HG02870 (cell line): ENCODE data around the gene IFNA6.
A peak's percentile ranks its signal among the peaks of the same experiment; 100 is the strongest.
"Not testable (repeated sequence)": the region's sequence is repeated elsewhere in the genome, so short reads cannot be mapped to it uniquely, and the experiment has no call there.

Experiments used
- ATAC-seq: cut with Tn5 transposase; IDR thresholded peaks from one replicate; pipeline ENCODE4 v1.9.1; 2021; ENCODE audit warnings: mild to moderate bottlenecking, moderate library complexity; ENCODE audit not compliant: unreplicated experiment

Gene IFNA6

DNA sequence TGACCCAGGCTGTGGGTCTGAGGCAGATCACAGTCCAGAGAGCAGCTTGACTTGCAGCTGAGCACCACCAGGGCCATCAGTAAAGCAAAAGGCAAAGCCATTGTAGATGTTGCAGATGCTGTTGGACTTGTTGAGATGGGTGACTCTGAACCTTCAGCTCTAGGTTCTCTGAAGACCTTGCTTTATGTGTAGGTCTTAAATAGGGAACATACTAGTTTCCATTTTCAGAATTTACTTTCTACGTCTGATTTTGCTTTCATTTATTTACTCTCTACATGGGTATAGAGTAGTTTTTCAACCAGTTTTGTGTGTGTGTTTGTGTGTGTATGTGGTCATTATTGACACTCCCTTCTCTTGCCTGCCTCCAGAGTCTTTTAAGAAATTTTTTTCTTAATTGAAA lies at the start of gene IFNA6:
Gene IFNA6 (minus strand): TSS at position 101 of the 400 bp plus-strand sequence. CDS start 0 bp downstream, at position 101.
- ATAC-seq, result no peak

DNA sequence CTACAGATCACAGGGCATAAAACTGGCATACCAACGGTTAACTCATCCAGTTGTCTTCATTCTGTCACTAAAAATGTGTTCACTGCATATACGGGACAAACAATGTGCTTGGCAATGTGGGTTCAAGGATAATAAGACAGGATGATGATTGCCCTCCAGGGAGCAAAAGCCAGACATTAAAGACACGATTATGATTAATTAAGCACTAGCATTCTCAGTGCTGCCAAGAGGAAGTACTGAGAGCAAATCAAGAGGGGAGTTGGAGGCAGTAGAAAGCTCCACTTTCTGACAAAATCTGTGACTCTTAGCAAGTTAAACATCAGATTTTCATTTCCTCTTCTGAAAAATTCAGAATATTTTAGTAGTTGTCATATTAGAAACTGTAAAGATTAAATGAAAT lies 49.3 kb upstream of the IFNA6 start:
- no peak for ATAC-seq

DNA sequence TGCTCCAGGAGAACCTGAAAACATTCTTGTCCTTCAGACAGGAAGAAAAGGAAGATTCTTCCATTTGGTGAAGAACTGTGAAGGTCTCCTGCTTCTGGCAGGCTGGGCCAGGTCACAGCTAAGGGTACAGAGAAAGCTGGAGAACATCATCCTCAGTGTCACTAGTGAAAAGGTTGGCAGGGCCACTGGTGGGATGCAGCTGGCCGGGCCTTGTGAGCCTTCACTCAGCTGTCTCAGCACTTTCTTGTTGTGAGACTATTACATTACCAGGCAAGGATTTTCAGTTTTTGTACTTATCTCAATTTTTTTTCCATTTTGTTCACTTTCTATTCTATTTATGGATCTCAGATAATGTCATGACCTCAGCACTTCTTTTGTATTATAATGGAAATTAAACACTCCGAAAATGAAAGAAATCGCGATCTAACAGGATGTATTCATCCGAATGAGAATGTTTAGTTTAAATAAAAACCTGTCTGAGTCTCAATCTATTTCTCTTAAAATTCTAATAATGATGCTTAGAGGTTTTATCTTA lies 48.3 kb upstream of the IFNA6 start:
- no peak for ATAC-seq

DNA sequence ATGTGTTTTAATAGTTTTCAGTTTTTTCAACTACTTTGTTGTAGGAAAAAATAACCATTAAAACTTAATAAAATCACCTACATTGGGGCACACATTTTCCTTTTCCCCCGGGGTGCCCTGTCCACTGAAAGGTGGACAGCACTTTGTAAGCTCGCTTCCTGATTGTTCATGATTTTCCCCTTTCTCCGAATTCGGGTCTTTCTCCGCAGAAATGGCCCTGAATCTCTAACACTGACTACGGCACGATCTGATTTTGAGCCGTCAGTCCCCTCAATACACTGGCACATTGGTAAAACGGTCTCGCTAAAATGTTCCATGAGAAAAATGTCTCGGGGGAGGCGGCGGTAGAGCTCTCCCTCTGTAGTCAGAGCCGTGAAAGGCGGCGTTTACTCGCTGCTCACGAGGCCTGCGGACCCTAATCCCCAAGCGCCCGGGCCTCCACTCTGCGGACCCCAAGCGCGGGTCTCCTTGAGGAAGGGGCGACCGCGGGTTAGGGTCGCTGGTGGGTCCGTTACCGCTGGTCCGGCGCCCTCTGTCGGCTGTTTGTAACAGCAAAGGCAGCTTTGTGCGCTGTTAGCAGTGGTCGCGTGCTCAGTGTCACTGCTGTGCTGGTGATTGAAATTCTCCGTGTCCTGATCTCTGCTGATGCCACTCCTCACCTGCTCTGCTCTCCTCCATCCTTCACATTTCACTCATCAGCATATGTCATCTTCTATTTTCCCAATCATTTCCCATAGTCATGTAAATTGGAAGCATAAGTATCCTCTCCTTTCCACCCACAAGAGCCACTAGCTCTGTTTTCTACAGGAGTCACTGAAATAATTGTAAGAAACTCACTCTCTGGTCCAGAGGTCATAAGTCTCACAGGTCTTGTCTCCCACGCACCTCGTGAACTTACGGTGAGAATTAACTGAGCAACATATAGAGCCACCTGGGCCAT lies 45.4 kb upstream of the IFNA6 start:
- ATAC-seq, result peak; percentile 75

DNA sequence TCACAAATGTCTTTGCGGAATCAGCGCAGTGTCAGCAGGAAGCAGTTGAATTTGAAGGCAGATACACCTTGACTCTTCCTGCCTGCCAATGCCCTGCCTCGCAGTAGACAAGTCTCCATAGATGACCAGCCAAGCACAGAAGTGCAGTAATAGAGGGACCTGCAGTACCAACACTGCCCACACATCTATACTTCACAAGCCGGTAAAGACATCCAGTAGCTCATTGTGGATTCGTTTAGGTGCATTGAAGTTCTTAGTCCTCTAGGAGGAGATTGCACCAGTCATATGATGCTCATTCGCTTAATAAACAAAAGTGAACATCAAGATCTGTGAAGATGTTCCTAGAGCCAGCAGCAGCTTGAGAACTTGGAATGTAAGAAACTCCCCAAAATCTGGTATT lies 41.6 kb upstream of the IFNA6 start:
- peak; percentile 79 for ATAC-seq

DNA sequence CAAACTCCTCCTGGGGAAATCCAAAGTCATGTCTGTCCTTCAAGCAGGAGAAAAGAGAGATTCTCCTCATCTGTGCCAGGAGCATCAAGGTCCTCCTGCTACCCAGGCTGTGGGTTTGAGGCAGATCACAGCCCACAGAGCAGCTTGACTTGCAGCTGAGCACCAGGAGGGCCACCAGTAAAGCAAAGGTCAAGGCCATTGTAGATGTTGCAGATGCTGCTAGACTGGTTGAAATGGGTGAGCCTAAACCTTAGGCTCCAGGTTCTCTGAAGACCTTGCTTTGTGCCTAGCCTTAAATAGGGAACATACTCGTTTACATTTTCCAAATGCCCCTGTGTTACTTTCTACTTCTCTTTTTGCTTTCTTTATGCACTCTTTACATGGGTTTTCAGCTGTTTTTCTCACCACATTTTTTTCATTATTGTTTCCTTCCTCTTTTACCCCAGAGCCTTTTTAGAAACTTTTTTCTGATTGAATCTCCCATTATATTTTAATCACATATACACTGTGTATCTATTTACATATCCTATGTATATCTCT lies 34.5 kb upstream of the IFNA6 start, which contains the start of gene IFNA2:
Gene IFNA2 (minus strand): TSS at position 268 of the 540 bp plus-strand sequence. CDS start 69 bp downstream, at position 199.
- ATAC-seq, result no peak

DNA sequence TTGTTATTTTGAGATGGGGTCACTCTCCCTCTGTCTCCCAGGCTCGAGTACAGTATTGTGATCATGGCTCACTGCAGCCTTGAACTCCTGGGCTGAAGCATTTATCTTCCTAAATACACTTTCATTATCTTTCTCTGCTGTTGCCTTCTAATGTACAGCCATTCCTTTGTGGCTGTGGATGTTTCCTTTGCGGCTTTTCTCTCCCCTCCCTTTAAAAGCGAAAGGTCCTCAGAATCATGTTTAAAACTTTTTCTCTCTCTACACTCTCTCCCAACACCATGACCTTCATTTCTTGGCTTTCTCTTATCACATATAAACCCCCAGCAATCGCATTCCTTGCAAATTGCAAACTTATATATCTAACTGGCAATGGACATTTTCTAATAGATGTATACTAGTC lies 32.9 kb upstream of the IFNA6 start:
- ATAC-seq, result no peak

DNA sequence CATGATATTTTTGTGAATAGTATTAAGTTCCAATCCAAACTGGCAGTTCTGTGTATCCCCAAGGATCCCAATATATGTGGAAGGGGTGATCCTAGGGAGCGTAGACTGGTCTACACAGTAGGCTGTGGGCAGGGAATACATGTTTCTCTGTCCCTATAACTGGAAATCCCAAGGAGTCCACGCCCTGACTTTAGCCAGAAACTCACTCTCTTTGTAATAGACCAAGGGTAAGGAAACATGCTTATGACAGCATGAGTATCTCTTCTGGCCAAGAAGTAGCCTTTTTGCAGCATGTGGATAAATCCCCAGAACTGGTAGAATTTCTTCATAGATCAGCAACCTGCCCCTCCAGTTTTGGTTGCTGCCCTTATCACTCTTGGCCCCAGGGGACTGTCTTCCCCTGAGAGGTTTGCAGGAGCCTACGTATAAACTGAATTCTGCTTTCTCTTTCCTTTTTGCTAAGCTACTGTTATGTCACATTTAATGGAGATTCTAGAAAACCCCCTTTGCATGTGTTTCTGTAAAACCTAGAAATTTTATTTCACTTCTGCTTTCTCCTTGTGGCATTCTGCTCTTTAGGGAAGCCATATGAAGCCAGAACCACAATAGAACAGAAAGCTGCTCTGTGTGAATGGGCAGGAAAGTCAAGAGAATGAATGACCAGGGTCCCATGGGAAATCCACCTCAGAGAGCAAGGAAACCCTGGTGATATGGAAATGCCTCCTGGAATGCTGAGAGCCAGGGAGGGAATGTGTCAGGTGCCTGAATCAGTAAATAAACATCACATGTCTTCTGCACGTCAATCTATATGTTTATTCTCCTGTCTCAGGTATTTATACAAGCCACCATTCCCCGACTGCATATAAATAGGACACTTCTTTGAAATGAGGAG lies 31.0 kb upstream of the IFNA6 start:
- ATAC-seq, result peak; percentile 99

DNA sequence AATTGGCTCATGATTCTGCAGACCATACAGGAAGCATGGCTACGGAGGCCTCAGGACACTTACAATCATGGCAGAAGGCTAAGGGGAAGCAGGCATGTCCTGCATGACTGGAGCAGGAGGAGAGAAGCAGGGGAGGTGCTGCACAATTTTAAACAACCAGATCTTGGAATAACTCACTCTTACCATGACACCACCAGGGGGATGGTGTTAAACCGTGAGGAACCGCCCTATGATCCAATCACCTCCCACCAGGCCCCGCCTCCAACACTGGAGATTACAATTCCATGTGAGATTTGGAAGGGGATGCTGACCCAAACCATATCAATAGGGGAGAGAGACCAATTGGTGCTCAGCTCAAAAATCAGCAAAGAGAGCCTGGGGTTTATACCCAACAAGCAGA lies 20.8 kb upstream of the IFNA6 start:
- ATAC-seq, result not testable (repeated sequence)

DNA sequence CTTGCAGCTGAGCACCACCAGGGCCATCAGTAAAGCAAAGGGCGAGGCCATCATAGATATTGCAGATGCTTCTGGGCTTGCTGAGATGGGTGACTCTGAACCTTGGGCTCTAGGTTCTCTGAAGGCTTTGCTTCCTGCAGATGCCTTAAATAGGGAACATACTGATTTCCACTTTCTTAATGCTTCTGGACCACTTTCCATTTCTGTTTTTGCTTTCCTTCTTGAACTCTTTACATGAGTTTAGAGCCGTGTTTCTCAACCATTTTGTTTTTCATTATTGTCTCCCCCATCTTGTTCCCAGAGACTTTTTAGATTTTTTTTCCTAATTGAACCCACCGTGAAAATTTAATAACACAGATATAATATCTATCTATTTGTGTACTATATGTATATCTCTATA lies 17.3 kb upstream of the IFNA6 start, which contains the start of gene IFNA13:
Gene IFNA13 (minus strand): TSS at position 101 of the 400 bp plus-strand sequence. CDS start 47 bp downstream, at position 54.
- ATAC-seq, result no peak

DNA sequence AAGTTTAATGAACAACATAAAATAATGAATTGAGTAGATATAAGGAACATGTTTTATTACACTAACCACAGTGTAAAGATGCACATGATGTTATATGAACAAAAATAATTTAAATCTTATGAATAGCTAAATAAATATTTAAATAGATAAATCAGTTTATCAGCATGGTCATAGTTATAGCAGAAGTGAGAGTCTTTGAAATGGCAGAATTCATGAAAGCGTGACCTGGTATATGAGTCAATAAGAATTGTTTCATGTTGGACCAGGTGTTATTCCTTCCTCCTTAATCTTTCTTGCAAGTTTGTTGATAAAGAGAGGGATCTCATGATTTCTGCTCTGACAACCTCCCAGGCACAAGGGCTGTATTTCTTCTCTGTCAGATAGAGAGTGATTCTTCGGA lies 16.5 kb upstream of the IFNA6 start:
- ATAC-seq, result peak; percentile 97

DNA sequence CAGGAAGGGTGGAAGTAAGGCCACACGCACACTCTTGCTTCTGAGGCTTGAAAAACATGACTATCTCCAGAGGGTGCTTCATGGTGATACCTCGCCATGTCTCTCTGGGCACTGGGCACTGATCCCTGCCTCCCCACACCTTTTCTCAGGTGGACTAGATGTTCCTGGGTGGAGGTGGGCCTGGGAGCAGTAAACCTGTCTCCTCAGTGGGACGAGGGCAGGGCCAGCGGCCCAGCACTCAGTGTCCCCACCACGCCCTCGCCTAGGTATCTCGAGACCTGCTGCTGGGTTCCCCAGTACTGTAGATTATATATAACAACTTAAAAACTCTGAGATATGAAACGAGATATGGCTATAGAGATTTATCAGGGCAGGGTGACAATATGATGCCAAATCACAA lies 11.6 kb upstream of the IFNA6 start:
- ATAC-seq, result no peak

DNA sequence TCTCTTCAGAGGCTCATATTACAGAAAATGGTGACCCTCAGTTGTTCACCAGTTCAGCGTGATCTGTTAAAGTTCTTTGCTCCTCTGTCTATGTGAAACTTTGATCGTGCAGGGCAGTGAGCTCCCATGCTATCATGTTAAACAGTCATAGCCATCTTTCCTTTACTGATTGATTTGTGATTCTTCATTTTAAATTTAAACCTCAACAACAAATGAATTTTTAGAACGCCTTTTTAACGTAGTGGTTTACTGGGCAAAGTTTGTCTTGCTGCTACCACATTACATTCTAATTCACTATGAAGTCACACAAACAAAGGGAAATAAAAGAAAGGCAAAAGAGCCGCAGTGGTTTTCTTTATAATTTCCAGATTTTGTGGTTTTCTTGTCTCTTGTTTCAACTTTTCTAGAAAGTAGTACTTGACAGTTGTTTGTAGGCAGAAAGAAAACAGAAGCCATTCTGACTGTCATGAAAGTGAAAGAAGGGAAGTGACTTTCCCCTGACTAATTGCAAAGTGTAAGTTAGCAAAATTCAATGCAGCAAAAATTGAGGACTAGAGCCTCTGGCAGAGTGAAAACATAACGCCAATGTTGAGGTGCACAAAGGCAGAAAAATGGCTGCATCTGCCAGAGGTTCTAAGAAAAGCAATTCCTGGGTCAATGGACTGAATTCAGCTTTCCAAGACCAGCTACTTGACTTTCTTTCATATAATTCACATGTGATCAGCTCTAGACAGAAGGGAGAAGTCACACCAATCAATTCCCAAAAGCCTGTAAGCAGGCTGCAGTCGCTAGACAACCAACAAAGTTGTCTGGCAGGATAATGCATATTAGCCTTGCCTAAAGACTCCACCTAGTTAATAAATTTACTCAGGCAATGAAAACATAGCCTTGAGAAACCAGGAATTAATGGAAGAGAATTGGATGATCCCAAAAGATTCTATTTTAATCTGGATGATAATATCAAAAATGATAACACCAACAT lies 7.1 kb upstream of the IFNA6 start:
- ATAC-seq, result peak; percentile 93

DNA sequence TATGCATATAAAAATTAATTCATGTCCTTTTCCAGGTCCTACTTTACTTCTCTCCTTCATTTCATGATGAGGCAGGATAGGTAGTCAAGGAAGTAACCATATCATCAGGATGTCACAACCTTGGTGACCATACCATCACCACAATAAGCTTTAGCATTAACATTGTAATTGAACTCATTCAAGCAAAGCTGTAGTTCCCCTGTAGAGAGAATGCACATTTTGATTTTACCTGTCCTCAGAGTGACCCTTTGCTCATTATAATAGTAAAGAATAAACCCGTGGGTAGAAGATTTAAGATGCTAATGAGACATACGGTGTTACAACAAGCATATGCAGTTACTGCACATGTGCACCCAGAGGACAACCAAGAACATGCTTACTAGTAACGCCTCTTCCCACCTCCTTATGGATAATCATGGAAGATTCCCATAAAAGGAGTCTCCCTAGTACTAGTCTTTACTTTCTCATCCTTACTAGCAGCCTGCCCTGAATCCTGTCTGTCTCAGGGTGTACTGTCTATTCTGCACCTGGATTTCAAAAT lies 2.2 kb downstream of the IFNA6 start:
- ATAC-seq, result no peak

DNA sequence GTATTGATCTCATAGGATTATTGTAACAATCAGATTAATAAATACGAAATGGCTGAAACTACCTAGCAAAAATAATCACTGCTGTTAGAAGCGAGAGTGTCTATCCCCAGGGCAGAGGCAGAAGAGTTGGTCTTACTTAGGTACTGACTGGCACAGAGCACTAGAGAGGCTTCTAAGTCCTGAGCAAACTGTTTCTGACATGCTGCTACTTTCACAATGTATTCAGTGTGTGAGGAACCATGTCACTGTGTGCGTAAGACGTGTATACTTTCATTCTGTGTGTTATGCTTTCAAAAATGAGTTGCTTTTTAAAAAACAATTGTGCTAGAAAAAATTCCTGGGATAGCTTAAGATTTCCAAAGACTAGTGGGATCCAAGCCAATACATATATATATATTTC lies 10.0 kb downstream of the IFNA6 start:
- ATAC-seq, result no peak

DNA sequence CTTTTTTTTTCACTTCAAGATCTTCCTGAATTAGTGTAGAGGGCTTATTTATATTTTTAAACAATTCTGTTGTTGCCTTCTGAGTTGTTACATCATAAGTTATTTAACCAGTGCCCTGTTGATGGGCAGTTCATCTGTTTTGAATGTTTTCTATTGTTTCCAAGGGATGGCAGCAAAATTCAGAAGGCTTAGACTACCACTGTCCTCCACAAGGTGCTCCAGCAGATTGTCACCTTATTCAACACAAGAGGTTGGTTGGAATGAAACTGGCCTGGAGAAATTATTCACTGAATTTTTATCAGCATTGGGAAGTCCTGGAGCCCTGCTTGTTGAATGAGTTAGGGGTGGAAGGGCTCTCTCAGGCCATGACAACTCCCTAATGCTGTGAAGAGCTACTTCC lies 14.2 kb downstream of the IFNA6 start:
- no peak for ATAC-seq

DNA sequence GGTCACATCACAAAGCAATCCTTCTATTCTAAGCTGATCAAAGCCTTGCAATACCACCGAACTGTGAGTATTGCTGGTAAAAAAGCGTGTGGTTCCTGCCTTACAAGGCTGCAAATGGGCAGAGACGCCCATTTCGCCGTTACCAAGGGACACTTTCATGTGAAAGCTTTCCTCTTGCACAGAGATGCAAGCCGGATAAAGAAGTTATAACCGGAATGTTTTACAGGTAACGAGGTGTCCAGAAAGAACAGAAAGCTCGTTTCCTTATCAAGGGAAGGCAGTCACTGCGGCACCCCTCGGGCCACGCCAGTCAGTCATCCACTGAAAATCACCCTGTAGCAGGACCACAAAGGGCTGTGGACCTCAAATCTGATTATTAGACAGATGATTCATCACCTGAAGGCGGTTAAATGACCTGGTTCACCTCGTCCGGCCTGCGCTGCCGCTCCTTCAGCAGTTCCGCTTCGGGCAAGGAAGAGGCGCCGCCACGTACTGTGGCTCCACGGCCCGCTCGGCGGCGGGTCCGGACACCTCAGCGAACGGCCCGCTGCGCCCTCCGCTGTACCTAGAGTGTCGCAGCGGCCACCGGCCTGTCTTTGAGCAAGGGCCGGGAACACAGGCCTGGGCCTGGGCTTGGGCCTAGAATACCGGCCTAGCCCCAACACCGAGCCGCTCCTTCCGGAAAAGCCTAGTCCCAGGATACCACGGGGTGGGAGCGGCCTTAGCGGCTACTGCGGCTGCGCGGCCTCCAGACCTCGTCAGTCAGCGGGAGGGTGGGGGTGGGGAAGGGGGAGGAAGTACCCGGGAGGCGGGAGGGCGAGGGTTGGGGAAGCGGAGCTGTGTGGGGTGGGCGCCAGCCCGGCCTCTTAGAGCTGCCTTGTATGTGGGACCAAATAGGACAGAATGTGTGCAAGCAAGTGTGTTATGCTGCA lies 15.7 kb downstream of the IFNA6 start, which contains the start of gene KLHL9:
Gene KLHL9 (minus strand): TSS at position 704 of the 932 bp plus-strand sequence. CDS start 545 bp downstream, at position 159.
- peak; percentile 93 for ATAC-seq

DNA sequence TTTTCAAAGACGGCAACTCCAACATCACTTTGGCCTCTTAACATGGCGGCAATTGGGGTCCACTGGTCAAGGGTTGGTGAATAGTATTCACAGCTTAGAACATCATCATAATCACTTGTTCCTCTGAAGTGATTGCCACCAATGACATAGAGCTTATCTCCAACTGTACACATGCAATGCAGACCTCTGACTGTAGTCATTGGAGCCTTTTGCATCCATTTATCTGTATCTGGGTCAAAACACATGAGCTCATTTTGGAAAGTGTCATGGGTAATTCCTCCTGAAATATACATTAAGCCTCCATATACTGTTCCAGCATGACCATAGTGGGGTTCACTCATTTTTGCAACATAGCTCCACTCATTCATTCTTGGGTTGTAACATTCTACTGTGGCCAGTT lies 17.5 kb downstream of the IFNA6 start:
- ATAC-seq, result no peak
